HepG2 (cell line): ENCODE results near the gene ANK3. TPM values are rescaled to one million over a fixed set of nuclear protein-coding genes. Genes with fewer than 3 reads are reported as not detected.

ENCODE experiments used
- ATAC-seq: fragments of 200-7000 bp; cut with Tn5 transposase; 3 replicates; pipeline ENCODE4 v1.9.1; 2020; ENCODE audit warnings: mild to moderate bottlenecking, moderate library complexity
- BruUV-seq: library from RNA; stranded (reverse); fragments of 400-500 nt; replicated peaks from 2 replicates; lab custom pipeline; 2021; lab: Mats Ljungman, UMichigan
- CTCF ChIA-PET: fragments of 300-600 bp; formaldehyde crosslinking; extraction: SDS; loops from one replicate; lab custom pipeline; 2021; ENCODE audit warnings: low total read pairs, inconsistent platforms, low intra/inter-chr PET ratio; lab: Yijun Ruan, JAX
- POLR2A ChIA-PET: fragments of 350-600 bp; sonication (Branson Sonifier 250); formaldehyde crosslinking; loops from one replicate; lab custom pipeline; 2020; ENCODE audit warnings: antibody characterized with exemption, inconsistent platforms; lab: Yijun Ruan, JAX
- DNase-seq: peaks from one replicate; pipeline ENCODE4 v3.0.0-alpha.2; 2015; ENCODE audit warnings: low spot score
- FAIRE-seq: peaks from 3 replicates; lab custom pipeline; 2011; peaks lifted over from hg19 to GRCh38; lab: Jason Lieb, UNC
- H2AFZ ChIP-seq: one replicate; pipeline ENCODE4 v1.6.1; 2011; ENCODE audit warnings: low read length, inconsistent platforms
- H3K27ac ChIP-seq: fragments of 300-600 bp; 3 replicates; pipeline ENCODE4 v1.8.0; 2011; ENCODE audit warnings: mixed run types, mild to moderate bottlenecking, mixed read lengths, low read length, inconsistent platforms; ENCODE audit not compliant: insufficient read depth; ENCODE audit errors: extremely low read length
- H3K27me3 ChIP-seq, 2 experiments: fragments of 200-600 bp in 1 of 2; 2 replicates in 1 of 2; 3 replicates in 1 of 2; pipeline versions ENCODE4 v1.6.0 to v1.8.0; 2011; ENCODE audit warnings: low read length in 2 of 2, mild to moderate bottlenecking in 2 of 2, moderate library complexity in 2 of 2, inconsistent platforms in 1 of 2; ENCODE audit not compliant: insufficient read depth in 2 of 2, control insufficient read depth in 1 of 2
- H3K36me3 ChIP-seq, 2 experiments: fragments of 200-600 bp in 1 of 2; replicated peaks in 1 of 2; 2 replicates in 1 of 2; 3 replicates in 1 of 2; pipeline versions ENCODE4 v1.5.1 to v1.8.0; 2011; ENCODE audit warnings: low read length in 2 of 2, inconsistent platforms in 1 of 2; ENCODE audit not compliant: insufficient read depth in 2 of 2, control insufficient read depth in 1 of 2
- H3K4me1 ChIP-seq: 2 replicates; pipeline ENCODE4 v1.5.1; 2012; ENCODE audit warnings: low read length, inconsistent platforms; ENCODE audit not compliant: insufficient read depth
- H3K4me2 ChIP-seq: 2 replicates; pipeline ENCODE4 v1.6.0; 2011; ENCODE audit warnings: low read depth, low read length, inconsistent platforms
- H3K4me3 ChIP-seq, 3 experiments: fragments of 200-600 bp in 1 of 3; sonication (generic), shearing (Covaris generic) in 1 of 3; replicated peaks in 1 of 3; 2 replicates each; pipeline ENCODE4 v1.5.1; 2011 to 2016; ENCODE audit warnings: low read length in 3 of 3, inconsistent platforms in 2 of 3, low read depth in 2 of 3, mild to moderate bottlenecking in 2 of 3, control low read depth in 1 of 3, mixed read lengths in 1 of 3; ENCODE audit not compliant: insufficient read depth in 1 of 3
- H3K79me2 ChIP-seq: one replicate; pipeline ENCODE4 v1.6.1; 2011; ENCODE audit warnings: low read length, inconsistent platforms; ENCODE audit not compliant: insufficient read depth
- H3K9ac ChIP-seq: 2 replicates; pipeline ENCODE4 v1.6.0; 2011; ENCODE audit warnings: mild to moderate bottlenecking, low read depth, low read length, inconsistent platforms; ENCODE audit not compliant: insufficient read depth
- H3K9me3 ChIP-seq: 2 replicates; pipeline ENCODE4 v1.5.1; 2012; ENCODE audit warnings: mild to moderate bottlenecking, low read length
- H4K20me1 ChIP-seq: 2 replicates; pipeline ENCODE4 v1.6.0; 2011; ENCODE audit warnings: inconsistent platforms, mild to moderate bottlenecking, low read length, moderate library complexity; ENCODE audit not compliant: insufficient read depth
- AHDC1 ChIP-seq: sonication (generic); formaldehyde crosslinking; IDR thresholded peaks from 2 replicates; pipeline ENCODE4 v1.5.1; 2020; ENCODE audit warnings: mild to moderate bottlenecking, missing genetic modification reagents, borderline replicate concordance
- CREB1 ChIP-seq, 2 experiments: fragments of 450-650 bp in 1 of 2; IDR thresholded peaks; 2 replicates each; pipeline ENCODE4 v1.6.1; 2016 to 2017; ENCODE audit warnings: control low read depth in 1 of 2, mild to moderate bottlenecking in 1 of 2, missing compliant biosample characterization in 1 of 2, missing genetic modification characterization in 1 of 2
- CTCF ChIP-seq: sonication (generic); formaldehyde crosslinking; IDR thresholded peaks from 2 replicates; pipeline ENCODE4 v1.5.0; 2020; ENCODE audit warnings: mild to moderate bottlenecking, missing genetic modification reagents, moderate library complexity
- WGBS: methylation state at CpG from one replicate; pipeline ENCODE4 v1.1.6; 2017; ENCODE audit warnings: low lambda C conversion rate; 5-methylcytosine and 5-hydroxymethylcytosine counted together
- in situ Hi-C: cut with HindIII; loops from 2 replicates; pipeline ENCODE4 v1.10.0; 2017; ENCODE audit warnings: low pct_unique_long_range_greater_than_20kb; ENCODE audit not compliant: extremely low pct_ligation_motif_present
- intact Hi-C: fragments of 100-400 bp; cut with micrococcal nuclease; formaldehyde crosslinking; loops from one replicate; pipeline ENCODE4 v1.10.0; 2022; ENCODE audit not compliant: unreplicated experiment
- polyA plus RNA-seq, 8 experiments: library from polyadenylated mRNA; depleted of rRNA in 3 of 8; stranded (reverse) in 7 of 8; unstranded in 1 of 8; fragments of >200 nt; fragmentation: Illumina TruSeq in 4 of 8; extraction: Trizol in 4 of 8; gene quantifications; 2 replicates each; pipeline versions ENCODE4 v1.2.1 to v1.2.3, GENCODE V29; 2011 to 2016; ENCODE audit warnings: low read depth in 4 of 8, missing spikeins in 1 of 8, mixed read lengths in 1 of 8; ENCODE audit not compliant: insufficient read depth in 1 of 8
- total RNA-seq, 5 experiments: library from RNA; depleted of rRNA; stranded (reverse); fragments of >200 nt; fragmentation: Illumina TruSeq; extraction: Trizol; gene quantifications; 2 replicates each; pipeline ENCODE4 v1.2.3, GENCODE V29; 2016; ENCODE audit warnings: low read depth in 1 of 5

The ANK3 gene
- total and polyA plus RNA-seq, 2 of the 13 experiments (the other 11 are each of a cell fraction or from before 2014, with no cell fraction given), result not detected

- Histone ChIP-seq H3K27ac (no peak overlapping the region), H3K9ac (no peak overlapping the region), H3K4me3 (no peak overlapping the region), H3K4me1 (peaks cover 8% of the 10 kb centered on the region), H3K9me3 (no peaks in the 10 kb centered on the region), H3K27me3 (no peaks in the 10 kb centered on the region), H2AFZ (no peak overlapping the region), H3K79me2 (no peaks in the 10 kb centered on the region), H4K20me1 (no peaks in the 10 kb centered on the region), H3K36me3 (no peaks in the 10 kb centered on the region), H3K4me2 (no peak overlapping the region)
- no peak for DNase-seq
- ChIA-PET CTCF (no interaction called here), POLR2A (no interaction called here)
- no peak; the same call in 2 of the 3 replicates for ATAC-seq
- no peak for FAIRE-seq
- BruUV-seq, result no TSS peak
- intact Hi-C loops, result loop anchor here (1.0 kb wide), 1 partner anchor 545 kb away; no protein-coding TSS in a partner anchor
- 8% methylated on average over 4 of the region's 4 CpGs for WGBS
- TF ChIP-seq AHDC1 (CRISPR knock-in tag) (no peak), CREB1 (IDR thresholded peaks at IDR 0.05) (0 out of 2 replicates have a peak, but pooled peaks have one; percentile 9), CREB1 (CRISPR knock-in tag; IDR thresholded peaks at IDR 0.05) (no peak), CTCF (0 out of 2 replicates have a peak, but pooled peaks have one; percentile 12)
- in situ Hi-C loops, result no loop called here
These were observed 287.9 kb downstream of the ANK3 start for GRCh38 chr10:60101821-60102220.
